Sigmoid colon (tissue), 7 donors: ENCODE data around the gene CYP26B1. TPM values are rescaled to one million over a fixed set of nuclear protein-coding genes. Genes with fewer than 3 reads are reported as not detected.

Experiments
- DNase-seq: peaks from one replicate; pipeline ENCODE4 v3.0.0-alpha.2; 2019
- H3K27ac ChIP-seq, 4 donors: fragments of 200-600 bp; sonication (generic); one replicate each; pipeline ENCODE4 v1.5.1; 2016 to 2019; ENCODE audit warnings: mild to moderate bottlenecking in 1 of 4
- H3K27me3 ChIP-seq, 3 donors: fragments of 200-600 bp; sonication (generic); one replicate each; pipeline ENCODE4 v1.5.1; 2019; ENCODE audit warnings: mild to moderate bottlenecking in 1 of 3
- H3K36me3 ChIP-seq, 4 donors: fragments of 200-600 bp; sonication (generic); one replicate each; pipeline ENCODE4 v1.5.1; 2016 to 2019
- H3K4me1 ChIP-seq, 4 donors: fragments of 200-600 bp; sonication (generic); one replicate each; pipeline ENCODE4 v1.5.1; 2017 to 2019
- H3K4me3 ChIP-seq, 4 donors: fragments of 200-600 bp; sonication (generic); one replicate each; pipeline ENCODE4 v1.5.1; 2017 to 2019; ENCODE audit warnings: mild to moderate bottlenecking in 2 of 4, moderate library complexity in 1 of 4
- H3K9me3 ChIP-seq, 4 donors: fragments of 200-600 bp in 3 of 4; sonication (generic) in 3 of 4; one replicate each; pipeline versions ENCODE4 v1.5.1 to v1.6.1; 2013 to 2019
- CTCF ChIP-seq, 4 experiments: fragments of 450-650 bp in 3 of 4; fragments of 200-600 bp in 1 of 4; IDR thresholded peaks; one replicate each; pipeline ENCODE4 v1.5.1; 2016 to 2019; ENCODE audit warnings: antibody characterized with exemption in 4 of 4, mild to moderate bottlenecking in 3 of 4, moderate library complexity in 2 of 4
- EP300 ChIP-seq, 4 donors: sonication (generic); formaldehyde crosslinking; IDR thresholded peaks; one replicate each; pipeline ENCODE4 v1.6.1; 2017; ENCODE audit warnings: antibody characterized with exemption in 4 of 4
- POLR2A ChIP-seq, 2 donors: fragments of 450-650 bp; IDR thresholded peaks; one replicate each; pipeline ENCODE4 v1.6.1; 2016; ENCODE audit warnings: antibody characterized with exemption in 2 of 2, mild to moderate bottlenecking in 2 of 2, moderate library complexity in 2 of 2
- POLR2AphosphoS5 ChIP-seq, 4 donors: sonication (generic); formaldehyde crosslinking; IDR thresholded peaks; one replicate each; pipeline ENCODE4 v1.6.1; 2017; ENCODE audit warnings: antibody characterized with exemption in 4 of 4
- WGBS, 2 donors: extraction: QIAGEN DNeasy Blood & Tissue Kit; methylation state at CpG; one replicate each; pipeline ENCODE4 v1.1.7; 2013; 5-methylcytosine and 5-hydroxymethylcytosine counted together
- intact Hi-C: fragments of 100-400 bp; cut with DNase I; formaldehyde crosslinking; loops from one replicate; pipeline ENCODE4 v1.15.1; 2023
- polyA plus RNA-seq, 3 donors: library from polyadenylated mRNA; stranded (reverse); fragments of 200-250 nt; gene quantifications; one replicate each; pipeline ENCODE4 v1.2.3, GENCODE V29; 2013
- total RNA-seq, 4 donors: library from RNA; depleted of rRNA; stranded (reverse); fragments of >200 nt; gene quantifications; one replicate each; pipeline ENCODE4 v1.1.0, GENCODE V29; 2016
- donor health status: healthy with polysubstance abuse.
- donor health status: Bipolar disorder and iron deficiency.
- donor health status: healthy.

CYP26B1 gene
- total and polyA plus RNA-seq, 7 donors, result 0.46 to 5.0 (median 2.5) TPM

GRCh38 chr2:72166279-72166678 is 18.6 kb upstream of the CYP26B1 start:
- H3K4me3 ChIP-seq, result no peak overlapping the region
- no peaks in the 10 kb centered on the region for H3K36me3 ChIP-seq
- peaks cover 0 to 5% (median 0%) of the 10 kb centered on the region in 3 donors for H3K27me3 ChIP-seq
- no peak for DNase-seq
- no peaks in the 10 kb centered on the region for H3K9me3 ChIP-seq
- H3K4me1 ChIP-seq, result no peaks in the 10 kb centered on the region
- TF ChIP-seq CTCF (IDR thresholded peaks at IDR 0.05) (no peak), POLR2AphosphoS5 (IDR thresholded peaks at IDR 0.05) (no peak)
- no peak overlapping the region for H3K27ac ChIP-seq
- 79 to 87% methylated on average over 3 of the region's 3 CpGs for WGBS, 2 donors
- intact Hi-C loops, result no loop called here

GRCh38 chr2:72165792-72166191 is 18.1 kb upstream of the CYP26B1 start:
- no peaks in the 10 kb centered on the region for H3K36me3 ChIP-seq
- intact Hi-C loops, result no loop called here
- peaks cover 0 to 5% (median 0%) of the 10 kb centered on the region in 3 donors for H3K27me3 ChIP-seq
- H3K27ac ChIP-seq, result no peak overlapping the region
- WGBS, 2 donors, result 82 to 88% methylated on average over 3 of the region's 3 CpGs
- DNase-seq, result no peak
- H3K4me1 ChIP-seq, result no peaks in the 10 kb centered on the region
- H3K4me3 ChIP-seq, result no peak overlapping the region
- no peaks in the 10 kb centered on the region for H3K9me3 ChIP-seq
- TF ChIP-seq POLR2A (IDR thresholded peaks at IDR 0.05) (no peak), POLR2AphosphoS5 (IDR thresholded peaks at IDR 0.05) (no peak), EP300 (IDR thresholded peaks at IDR 0.05) (no peak), CTCF (IDR thresholded peaks at IDR 0.05) (no peak)

DNA sequence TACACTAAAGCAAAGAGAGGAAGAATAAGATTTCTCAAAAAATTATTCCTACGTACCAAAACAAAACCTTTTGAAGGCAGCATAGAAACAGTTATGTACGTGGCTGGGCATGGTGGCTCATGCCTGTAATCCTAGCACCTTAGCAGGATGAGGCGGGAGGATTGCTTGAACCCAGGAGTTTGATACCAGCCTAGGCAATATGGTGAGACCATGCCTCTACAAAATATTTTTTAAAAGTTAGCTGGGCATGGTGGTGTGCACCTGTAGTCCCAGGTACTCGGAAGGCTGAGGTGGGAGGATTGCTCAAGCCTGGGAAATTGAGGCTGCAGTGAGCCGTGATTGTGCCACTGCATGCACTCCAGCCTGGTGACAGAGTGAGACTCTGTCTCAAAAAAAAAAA is 14.9 kb upstream of the CYP26B1 start:
- Histone ChIP-seq H3K27ac (no peak overlapping the region), H3K36me3 (no peaks in the 10 kb centered on the region), H3K9me3 (no peaks in the 10 kb centered on the region), H3K4me3 (no peak overlapping the region), H3K27me3 (peaks cover 0 to 9% (median 5%) of the 10 kb centered on the region in 3 donors), H3K4me1 (no peaks in the 10 kb centered on the region)
- no peak for DNase-seq
- intact Hi-C loops, result no loop called here
- no peak for TF ChIP-seq CTCF (IDR thresholded peaks at IDR 0.05)
- no peak for TF ChIP-seq EP300 (IDR thresholded peaks at IDR 0.05)
- no peak for TF ChIP-seq POLR2AphosphoS5 (IDR thresholded peaks at IDR 0.05)
- TF ChIP-seq POLR2A (IDR thresholded peaks at IDR 0.05), result no peak
- 91 to 94% methylated on average over 5 of the region's 5 CpGs for WGBS, 2 donors

DNA sequence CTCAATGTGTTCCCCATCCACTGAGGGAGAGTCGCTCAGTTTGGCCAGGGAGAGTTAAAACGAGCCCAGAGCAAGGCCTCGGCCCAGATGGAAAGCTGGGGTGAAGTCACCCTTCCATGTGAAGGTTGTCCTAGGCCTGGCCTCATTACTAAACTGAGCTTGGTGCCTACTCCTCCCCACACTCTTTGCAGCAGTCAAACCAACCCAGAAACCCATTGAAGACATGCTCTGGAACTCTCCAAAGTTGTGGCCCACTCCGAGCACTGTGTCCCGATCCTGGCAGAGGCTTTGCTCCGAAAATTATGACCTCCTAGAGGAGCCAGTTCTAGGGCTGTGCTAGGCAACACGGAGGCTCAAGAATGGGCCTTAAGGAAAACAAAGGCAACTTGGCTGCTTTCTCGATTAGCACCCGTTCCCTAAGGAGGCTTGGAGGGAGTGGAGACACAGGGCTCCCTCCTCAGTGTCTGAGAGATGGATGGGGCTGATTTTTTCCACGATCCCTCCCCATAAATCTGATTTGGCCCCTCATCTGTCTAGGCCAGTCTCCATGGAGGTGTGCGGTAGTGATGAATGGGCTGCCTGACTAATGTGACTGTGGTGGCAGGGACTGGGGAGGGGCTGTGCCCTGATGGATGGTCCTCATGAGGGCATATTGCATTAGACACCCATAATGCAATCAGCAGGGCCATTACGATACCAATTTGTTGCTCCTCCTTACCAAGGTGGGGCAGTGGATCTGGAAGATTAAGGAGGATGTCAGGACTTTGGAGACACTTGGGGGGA is 11.7 kb upstream of the CYP26B1 start:
- DNase-seq, result no peak
- TF ChIP-seq POLR2A (IDR thresholded peaks at IDR 0.05) (no peak), POLR2AphosphoS5 (IDR thresholded peaks at IDR 0.05) (no peak), EP300 (IDR thresholded peaks at IDR 0.05) (no peak), CTCF (IDR thresholded peaks at IDR 0.05) (no peak)
- H3K9me3 ChIP-seq, result no peaks in the 10 kb centered on the region
- no peaks in the 10 kb centered on the region for H3K36me3 ChIP-seq
- 91 to 93% methylated on average over 12 of the region's 12 CpGs for WGBS, 2 donors
- H3K4me3 ChIP-seq, result no peak overlapping the region
- intact Hi-C loops, result loop anchor here (10.0 kb wide), 1 partner anchor 415 kb away; no protein-coding TSS in a partner anchor
- H3K27ac ChIP-seq, result no peak overlapping the region
- no peaks in the 10 kb centered on the region for H3K4me1 ChIP-seq
- H3K27me3 ChIP-seq, result peaks cover 5 to 19% (median 6%) of the 10 kb centered on the region in 3 donors
